HL-60 (cell line): ENCODE results near the gene TGFBR3.

Source experiments
- GABPA ChIP-seq: IDR thresholded peaks from 2 replicates; pipeline ENCODE4 v1.6.1; 2012; ENCODE audit warnings: low read depth
- POLR2AphosphoS5 ChIP-seq: IDR thresholded peaks from 2 replicates; pipeline ENCODE4 v1.6.1; 2012; ENCODE audit warnings: low read depth
- SPI1 ChIP-seq: IDR thresholded peaks from 2 replicates; pipeline ENCODE4 v1.6.1; 2012; ENCODE audit warnings: low read depth, mild to moderate bottlenecking, borderline replicate concordance
- TF ChIP-seq, protein P1 (sequence below): IDR thresholded peaks from one replicate; pipeline ENCODE4 v1.5.1; 2011; ENCODE audit warnings: low read length, control low read depth, inconsistent platforms; ENCODE audit not compliant: insufficient read depth
- TF ChIP-seq, protein P2 (sequence below): IDR thresholded peaks from 2 replicates; pipeline ENCODE4 v1.6.1; 2012; ENCODE audit warnings: low read depth; ENCODE audit not compliant: insufficient replicate concordance

DNA sequence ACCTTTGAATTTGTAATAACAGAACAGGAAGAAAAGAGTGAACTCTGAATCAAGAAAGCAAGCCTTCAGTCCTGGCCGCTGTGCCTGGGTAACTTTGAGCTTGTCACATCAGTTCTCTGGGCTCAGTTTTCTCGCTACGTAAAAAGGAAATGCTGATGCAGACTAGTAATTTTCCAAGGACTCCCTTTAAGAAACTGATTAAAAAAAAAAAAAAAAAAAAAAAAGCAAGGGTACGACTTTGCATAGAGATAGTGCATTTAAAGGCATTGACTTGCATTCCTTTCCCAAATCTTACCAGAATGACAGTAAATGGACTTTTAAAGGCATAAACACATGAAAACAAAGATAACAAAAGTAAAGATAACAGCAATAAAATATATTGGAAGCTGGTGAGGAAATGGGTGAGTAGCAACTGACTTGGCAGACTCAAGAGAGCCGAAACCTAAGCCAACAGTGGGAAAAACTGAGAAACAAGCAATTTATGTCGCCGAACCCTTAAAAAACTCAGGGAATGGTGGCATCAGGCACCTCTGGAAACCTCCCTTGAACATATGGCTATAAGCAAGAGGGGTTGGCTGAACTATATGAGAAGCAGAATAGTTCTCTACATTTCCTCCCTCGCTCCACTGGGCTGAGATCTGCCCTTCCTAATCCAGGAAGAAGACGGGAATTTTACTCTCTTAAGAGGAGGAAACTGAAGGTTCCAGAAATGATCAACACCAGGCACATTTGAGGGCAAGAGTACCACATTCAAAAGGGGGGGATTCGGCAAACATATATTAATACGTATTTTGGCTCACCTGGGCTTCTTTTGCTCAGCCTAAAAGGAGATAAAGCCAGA lies 196.1 kb downstream of the TGFBR3 start:
- TF ChIP-seq, protein P1, sequence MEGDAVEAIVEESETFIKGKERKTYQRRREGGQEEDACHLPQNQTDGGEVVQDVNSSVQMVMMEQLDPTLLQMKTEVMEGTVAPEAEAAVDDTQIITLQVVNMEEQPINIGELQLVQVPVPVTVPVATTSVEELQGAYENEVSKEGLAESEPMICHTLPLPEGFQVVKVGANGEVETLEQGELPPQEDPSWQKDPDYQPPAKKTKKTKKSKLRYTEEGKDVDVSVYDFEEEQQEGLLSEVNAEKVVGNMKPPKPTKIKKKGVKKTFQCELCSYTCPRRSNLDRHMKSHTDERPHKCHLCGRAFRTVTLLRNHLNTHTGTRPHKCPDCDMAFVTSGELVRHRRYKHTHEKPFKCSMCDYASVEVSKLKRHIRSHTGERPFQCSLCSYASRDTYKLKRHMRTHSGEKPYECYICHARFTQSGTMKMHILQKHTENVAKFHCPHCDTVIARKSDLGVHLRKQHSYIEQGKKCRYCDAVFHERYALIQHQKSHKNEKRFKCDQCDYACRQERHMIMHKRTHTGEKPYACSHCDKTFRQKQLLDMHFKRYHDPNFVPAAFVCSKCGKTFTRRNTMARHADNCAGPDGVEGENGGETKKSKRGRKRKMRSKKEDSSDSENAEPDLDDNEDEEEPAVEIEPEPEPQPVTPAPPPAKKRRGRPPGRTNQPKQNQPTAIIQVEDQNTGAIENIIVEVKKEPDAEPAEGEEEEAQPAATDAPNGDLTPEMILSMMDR = no peak
- no peak for TF ChIP-seq POLR2AphosphoS5
- TF ChIP-seq, protein P2, sequence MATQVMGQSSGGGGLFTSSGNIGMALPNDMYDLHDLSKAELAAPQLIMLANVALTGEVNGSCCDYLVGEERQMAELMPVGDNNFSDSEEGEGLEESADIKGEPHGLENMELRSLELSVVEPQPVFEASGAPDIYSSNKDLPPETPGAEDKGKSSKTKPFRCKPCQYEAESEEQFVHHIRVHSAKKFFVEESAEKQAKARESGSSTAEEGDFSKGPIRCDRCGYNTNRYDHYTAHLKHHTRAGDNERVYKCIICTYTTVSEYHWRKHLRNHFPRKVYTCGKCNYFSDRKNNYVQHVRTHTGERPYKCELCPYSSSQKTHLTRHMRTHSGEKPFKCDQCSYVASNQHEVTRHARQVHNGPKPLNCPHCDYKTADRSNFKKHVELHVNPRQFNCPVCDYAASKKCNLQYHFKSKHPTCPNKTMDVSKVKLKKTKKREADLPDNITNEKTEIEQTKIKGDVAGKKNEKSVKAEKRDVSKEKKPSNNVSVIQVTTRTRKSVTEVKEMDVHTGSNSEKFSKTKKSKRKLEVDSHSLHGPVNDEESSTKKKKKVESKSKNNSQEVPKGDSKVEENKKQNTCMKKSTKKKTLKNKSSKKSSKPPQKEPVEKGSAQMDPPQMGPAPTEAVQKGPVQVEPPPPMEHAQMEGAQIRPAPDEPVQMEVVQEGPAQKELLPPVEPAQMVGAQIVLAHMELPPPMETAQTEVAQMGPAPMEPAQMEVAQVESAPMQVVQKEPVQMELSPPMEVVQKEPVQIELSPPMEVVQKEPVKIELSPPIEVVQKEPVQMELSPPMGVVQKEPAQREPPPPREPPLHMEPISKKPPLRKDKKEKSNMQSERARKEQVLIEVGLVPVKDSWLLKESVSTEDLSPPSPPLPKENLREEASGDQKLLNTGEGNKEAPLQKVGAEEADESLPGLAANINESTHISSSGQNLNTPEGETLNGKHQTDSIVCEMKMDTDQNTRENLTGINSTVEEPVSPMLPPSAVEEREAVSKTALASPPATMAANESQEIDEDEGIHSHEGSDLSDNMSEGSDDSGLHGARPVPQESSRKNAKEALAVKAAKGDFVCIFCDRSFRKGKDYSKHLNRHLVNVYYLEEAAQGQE = no peak
- no peak for TF ChIP-seq GABPA
- no peak for TF ChIP-seq SPI1
